HG02623 (cell line): ENCODE measurements around the gene MCM8.

Source experiments
- ATAC-seq: cut with Tn5 transposase; IDR thresholded peaks from one replicate; pipeline ENCODE4 v1.9.1; 2021; ENCODE audit warnings: moderate library complexity; ENCODE audit not compliant: unreplicated experiment

The MCM8 gene

GRCh38 chr20:6040958-6041807, 90.7 kb downstream of the MCM8 start:
- no peak for ATAC-seq

DNA sequence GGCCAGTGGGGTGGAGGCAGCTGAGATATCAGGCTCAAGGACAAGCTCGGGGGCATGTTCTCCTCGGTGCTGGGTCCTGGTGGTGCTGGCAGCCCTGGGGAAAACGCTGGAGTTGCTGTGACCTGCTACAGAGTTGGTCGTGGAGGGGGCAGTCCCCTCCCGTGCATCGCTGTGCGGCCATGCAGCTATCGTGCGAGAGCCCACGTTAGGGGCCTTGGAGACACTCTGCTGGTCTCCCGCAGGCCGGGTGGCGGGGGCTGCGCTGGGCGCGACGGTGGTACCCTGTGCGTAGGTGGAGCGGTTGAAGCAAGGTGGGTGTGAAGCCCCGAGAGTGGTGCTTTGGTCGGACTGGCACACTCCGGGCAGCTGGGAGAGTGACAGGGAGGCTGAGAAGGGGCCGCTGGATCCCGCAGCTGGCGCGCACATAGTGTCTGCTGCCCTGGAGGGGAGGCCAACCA, 91.4 kb downstream of the MCM8 start:
- no peak for ATAC-seq

DNA sequence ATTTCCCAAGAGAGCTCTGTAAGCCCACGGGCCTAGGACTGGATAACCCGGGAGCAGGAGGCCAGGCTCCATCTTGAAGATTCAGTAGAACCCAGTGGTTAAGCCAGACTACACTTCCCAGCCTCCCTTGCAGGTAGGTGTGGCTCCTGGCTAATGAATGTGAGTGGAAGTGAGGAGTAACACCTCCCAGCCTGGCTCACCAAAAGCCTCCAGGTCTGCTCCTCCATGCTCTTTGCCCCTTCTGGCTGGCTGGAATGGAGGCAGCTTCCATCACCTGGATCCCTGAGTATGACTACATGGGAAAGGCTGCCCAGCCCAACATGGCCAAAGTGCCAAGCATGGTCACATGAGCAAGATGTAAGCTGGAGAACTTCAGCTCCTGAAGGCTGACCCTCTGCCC, 93.7 kb downstream of the MCM8 start:
- ATAC-seq: no peak

DNA sequence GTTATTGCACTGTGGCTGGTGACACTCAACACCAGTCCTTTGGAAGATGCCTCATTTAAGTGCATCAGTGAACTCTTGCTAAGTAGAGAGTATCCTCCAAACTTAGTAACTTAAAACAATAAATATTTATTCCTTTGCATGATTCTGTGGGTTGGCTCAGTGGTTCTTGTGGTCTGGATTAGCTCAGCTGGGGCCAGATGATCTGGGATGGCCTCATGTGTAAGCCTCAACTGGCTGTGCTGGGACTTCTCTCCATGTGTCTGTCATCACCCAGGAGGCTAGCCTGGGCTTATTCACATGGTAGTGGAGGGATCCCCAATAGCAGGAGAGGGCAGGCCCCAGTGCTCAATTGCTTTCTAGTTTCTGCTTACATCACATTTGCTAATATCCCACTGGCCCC, 95.1 kb downstream of the MCM8 start:
- ATAC-seq: no peak

DNA sequence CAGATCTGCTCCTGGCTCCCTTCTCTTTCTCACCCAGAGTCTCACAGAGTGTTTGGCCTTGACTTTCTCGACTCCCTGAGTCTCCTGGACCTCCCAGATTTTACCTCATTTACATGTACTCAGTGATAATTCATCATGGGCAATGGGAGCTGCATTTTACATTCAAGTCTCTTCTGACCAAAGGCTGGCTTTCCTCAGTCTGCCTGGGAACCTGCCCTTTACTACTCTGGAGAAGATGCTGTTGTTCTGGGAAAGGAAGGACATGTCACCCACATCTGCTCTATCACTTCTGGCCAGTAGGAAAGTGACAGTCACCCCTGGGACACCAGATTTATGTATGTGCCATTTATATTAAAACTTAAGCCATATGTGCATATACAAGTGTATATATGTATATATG, 96.0 kb downstream of the MCM8 start:
- ATAC-seq: no peak

- ATAC-seq: no peak
Measured at GRCh38 chr20:6048391-6048790, 97.9 kb downstream of the MCM8 start.
